HFF-Myc (cell line): ENCODE data around the gene CEP131.
A peak's percentile ranks its signal among the peaks of the same experiment; 100 is the strongest.

Source experiments
- DNase-seq: peaks from one replicate; pipeline ENCODE4 v3.0.0-alpha.2; 2011; ENCODE audit warnings: low read depth; ENCODE audit errors: extremely low read depth
- H3K4me3 ChIP-seq: replicated peaks from 2 replicates; pipeline ENCODE4 v1.5.1; 2011; ENCODE audit warnings: low read depth, mild to moderate bottlenecking, control low read depth, low read length
- TF ChIP-seq, protein P1 (sequence below): IDR thresholded peaks from 2 replicates; pipeline ENCODE4 v1.5.1; 2012; ENCODE audit warnings: mild to moderate bottlenecking, low read depth, low read length, control low read depth; ENCODE audit errors: missing control alignments

Gene CEP131

DNA sequence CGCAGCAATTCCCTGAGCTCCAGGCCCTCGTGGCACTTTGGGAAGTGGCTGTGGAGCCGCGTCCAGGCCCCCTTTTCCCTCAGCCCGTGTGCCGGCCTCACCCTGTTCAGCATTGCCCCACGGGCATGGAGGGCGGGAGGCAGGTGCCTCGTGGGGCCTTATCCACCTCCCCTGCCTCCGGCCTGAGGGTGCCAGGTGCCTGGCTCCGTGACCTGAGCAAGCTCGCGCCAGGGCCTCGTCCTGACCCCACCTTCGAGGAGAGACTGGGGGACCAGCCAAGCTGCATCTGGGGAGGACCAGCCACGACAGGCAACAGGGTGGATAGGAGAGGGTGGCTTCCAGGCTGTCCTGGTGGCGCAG is 29.7 kb downstream of the CEP131 start:
- no peak overlapping the region for H3K4me3 ChIP-seq
- no peak for DNase-seq
- TF ChIP-seq, protein P1, sequence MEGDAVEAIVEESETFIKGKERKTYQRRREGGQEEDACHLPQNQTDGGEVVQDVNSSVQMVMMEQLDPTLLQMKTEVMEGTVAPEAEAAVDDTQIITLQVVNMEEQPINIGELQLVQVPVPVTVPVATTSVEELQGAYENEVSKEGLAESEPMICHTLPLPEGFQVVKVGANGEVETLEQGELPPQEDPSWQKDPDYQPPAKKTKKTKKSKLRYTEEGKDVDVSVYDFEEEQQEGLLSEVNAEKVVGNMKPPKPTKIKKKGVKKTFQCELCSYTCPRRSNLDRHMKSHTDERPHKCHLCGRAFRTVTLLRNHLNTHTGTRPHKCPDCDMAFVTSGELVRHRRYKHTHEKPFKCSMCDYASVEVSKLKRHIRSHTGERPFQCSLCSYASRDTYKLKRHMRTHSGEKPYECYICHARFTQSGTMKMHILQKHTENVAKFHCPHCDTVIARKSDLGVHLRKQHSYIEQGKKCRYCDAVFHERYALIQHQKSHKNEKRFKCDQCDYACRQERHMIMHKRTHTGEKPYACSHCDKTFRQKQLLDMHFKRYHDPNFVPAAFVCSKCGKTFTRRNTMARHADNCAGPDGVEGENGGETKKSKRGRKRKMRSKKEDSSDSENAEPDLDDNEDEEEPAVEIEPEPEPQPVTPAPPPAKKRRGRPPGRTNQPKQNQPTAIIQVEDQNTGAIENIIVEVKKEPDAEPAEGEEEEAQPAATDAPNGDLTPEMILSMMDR = no peak

DNA sequence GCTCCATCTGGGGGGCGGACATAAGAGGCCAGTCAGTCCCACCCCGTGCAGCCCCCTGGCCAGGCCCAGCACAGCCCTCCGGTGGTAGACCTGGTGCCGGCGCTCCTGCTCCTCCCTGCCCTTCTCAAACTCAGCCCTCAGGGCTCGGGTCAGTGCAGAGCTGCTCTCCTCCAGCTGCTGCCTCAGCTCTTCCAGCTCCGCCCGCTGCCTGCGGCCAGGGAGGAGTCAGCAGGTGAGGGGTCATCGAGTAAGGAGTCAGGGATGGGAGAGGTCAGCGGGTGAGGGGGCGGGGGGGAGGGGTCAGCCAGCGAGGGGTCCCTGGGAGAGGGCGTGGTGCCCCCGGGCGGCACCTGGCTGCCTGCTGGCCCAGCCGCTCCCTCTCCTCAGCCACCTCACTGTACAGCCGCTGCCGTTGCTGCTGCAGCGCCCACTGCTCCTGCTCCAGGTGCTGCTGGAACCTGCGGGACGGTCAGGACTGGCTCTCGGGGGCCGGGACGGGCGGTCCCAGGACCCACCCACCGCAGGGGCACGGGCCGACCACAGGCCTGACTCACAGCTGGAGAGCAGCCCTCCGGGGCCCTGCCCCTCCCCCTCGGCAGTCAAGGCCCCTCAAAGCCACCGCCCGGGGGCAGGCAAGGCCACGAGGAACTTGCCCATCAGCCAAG is 30.2 kb downstream of the CEP131 start:
- no peak overlapping the region for H3K4me3 ChIP-seq
- DNase-seq = no peak
- TF ChIP-seq, protein P1 = no peak

DNA sequence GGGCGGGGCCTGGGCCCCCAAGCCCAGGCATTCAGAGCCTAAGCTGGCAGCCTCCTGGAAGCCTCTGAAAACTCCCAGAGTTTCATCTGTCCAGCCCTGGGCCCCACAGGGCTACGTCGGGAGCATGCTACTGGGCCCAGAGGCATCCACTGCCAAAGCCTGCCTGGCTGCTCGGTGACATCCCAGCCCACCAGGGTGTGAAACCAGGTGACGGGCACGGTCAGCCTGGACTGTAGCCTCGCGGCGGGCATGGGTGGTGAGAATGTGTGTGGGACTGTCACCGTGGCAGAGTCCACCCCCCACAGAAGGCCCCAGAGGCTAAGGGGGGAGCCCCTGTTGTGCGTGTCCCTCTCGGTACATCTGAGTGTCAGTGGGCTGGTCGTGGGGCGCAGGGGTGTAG is 31.1 kb downstream of the CEP131 start:
- DNase-seq = no peak
- TF ChIP-seq, protein P1 = no peak
- H3K4me3 ChIP-seq = no peak overlapping the region

DNA sequence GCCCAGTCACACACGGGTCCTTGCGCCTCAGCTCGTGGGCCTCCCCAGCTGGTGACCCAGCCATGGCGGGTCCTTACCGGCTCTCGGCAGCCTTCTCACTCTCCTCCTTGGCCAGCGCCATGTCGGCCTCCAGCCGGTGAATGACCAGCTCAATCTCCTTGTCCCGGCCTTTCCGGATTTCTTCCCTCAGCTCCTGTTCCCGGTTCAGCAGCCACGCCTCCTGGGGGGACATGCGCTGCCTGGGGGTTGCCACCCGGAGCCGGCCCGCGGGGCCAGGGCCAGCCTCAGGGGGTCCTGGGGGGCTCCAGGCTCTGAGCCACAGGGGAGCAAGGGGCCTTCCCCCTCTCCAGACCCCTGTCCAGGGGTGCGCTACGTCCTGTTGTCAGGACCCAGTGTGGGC is 31.6 kb downstream of the CEP131 start:
- TF ChIP-seq, protein P1 = no peak
- H3K4me3 ChIP-seq = no peak overlapping the region
- no peak for DNase-seq

DNA sequence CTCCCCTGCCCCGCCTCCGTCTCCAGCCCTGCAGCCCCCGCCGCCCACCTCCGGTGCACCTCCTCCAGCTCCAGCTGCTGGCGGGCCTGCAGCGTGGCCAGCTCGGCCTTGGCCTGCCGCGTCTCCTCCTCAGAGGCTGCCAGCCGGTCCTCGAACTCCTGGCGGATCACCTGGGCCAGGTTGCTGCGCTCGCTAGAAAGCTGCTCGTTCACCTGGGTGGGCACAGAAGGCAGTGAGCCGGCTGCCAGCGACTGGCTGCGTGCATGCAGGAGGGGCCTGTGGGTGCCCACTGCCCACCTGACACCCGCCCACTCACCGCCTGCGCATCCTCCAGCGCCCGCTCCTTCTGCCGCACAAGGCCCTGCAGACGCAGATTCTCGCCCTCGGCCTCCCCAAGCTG is 32.2 kb downstream of the CEP131 start:
- no peak for DNase-seq
- H3K4me3 ChIP-seq = no peak overlapping the region
- TF ChIP-seq, protein P1 = no peak

DNA sequence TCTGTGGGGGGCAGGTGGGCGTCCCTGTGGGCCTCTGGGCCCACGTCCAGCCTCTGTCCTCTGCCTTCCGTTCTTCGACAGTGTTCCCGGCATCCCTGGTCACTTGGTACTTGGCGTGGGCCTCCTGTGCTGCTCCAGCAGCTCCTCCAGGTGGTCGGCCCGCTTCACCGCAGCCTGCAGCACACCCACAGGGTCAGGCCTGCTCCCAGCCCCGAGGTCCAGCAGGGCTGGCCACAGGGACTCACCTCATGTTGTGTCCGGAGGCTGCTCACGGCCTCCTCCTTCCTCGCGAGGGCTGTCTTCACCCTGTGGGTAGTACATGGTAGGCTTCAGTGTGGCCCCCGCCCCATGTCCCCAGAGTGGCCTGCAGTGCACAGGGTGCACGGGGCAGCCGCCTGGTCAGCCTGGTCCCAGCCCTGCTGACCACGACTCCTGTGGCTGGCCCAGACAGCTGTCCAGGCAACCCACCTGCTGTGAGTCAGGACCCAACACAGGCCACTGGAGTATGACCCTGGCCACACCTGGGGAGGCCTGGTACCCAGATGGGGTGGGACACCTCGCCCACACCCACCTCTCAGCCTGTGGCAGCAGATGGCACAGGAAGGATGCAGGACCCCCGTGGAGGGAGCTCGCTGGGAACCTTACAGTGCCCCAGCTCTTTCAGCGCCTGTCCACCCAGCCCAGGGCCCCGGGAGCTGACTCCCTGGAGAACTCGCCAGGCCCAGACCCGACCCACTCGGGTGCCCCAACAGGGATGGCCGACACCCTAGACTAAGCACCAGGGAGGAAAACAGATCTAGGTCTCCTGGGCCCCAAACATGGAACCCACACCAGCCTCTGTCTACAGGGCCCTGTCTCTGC is 32.9 kb downstream of the CEP131 start:
- no peak overlapping the region for H3K4me3 ChIP-seq
- DNase-seq = no peak
- TF ChIP-seq, protein P1 = peak; percentile 8
